Measurements from ENCODE around the gene SKIC8.

SKIC8 gene

GRCh38 chr15:78290222-78290621 is 9.2 kb downstream of the SKIC8 start:
- no peak for TF ChIP-seq CTCF (IDR thresholded peaks at IDR 0.05; ENCODE audit: low read depth, low read length)

GRCh38 chr15:78284758-78285157 is 14.7 kb downstream of the SKIC8 start:
- TF ChIP-seq CTCF (IDR thresholded peaks at IDR 0.05; ENCODE audit: low read depth, low read length), result peak; percentile 3; the same call in 1 of the 2 replicates
- DNase-seq (ENCODE audit: extremely low read depth, low read depth), result no peak

More at GRCh38 chr15:78290222-78290621, 9.2 kb downstream of the SKIC8 start:
- no peak for DNase-seq (ENCODE audit: extremely low read depth, low read depth)

- no peak for TF ChIP-seq CTCF (IDR thresholded peaks at IDR 0.05; ENCODE audit: low read depth, low read length)
- DNase-seq (ENCODE audit: extremely low read depth, low read depth), result no peak
These were observed 17.1 kb downstream of the SKIC8 start for GRCh38 chr15:78282324-78282723.

DNA sequence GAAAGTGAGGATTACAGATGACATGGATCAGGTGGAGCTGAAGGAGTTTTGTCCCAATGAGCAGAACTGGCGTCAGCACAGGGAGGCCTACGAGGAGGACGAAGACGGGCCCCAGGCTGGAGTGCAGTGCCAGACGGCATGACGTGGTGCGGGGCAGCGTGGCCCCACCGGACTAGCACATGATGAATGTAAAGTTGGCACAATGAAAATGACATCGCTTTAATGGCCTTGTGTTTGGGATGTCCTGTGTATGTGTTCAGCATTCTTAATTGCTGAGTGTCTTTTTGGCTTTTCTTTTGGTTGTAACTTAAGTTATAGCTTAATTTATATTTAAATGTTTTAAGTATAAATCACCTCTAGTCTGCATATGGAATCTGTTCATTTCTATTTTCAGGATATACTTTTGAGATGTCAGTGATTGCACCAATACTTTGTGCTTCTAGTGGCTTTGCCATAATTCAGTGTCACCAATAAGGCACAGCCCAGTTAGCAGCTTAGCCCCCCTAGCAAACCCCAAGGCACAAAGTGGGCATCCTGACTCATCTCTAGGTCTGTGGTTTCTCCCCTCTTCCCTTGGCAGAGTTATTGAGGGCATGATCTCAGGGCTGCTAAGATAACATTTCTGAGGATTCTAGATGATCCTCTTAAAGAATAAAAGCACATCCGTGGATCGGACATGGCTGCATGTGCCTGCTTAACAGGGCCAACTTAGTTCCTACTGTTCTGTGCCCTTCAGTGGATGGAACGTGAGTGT is 18.9 kb downstream of the SKIC8 start:
- TF ChIP-seq CTCF (IDR thresholded peaks at IDR 0.05; ENCODE audit: low read depth, low read length), result no peak
- DNase-seq (ENCODE audit: extremely low read depth, low read depth), result no peak

DNA sequence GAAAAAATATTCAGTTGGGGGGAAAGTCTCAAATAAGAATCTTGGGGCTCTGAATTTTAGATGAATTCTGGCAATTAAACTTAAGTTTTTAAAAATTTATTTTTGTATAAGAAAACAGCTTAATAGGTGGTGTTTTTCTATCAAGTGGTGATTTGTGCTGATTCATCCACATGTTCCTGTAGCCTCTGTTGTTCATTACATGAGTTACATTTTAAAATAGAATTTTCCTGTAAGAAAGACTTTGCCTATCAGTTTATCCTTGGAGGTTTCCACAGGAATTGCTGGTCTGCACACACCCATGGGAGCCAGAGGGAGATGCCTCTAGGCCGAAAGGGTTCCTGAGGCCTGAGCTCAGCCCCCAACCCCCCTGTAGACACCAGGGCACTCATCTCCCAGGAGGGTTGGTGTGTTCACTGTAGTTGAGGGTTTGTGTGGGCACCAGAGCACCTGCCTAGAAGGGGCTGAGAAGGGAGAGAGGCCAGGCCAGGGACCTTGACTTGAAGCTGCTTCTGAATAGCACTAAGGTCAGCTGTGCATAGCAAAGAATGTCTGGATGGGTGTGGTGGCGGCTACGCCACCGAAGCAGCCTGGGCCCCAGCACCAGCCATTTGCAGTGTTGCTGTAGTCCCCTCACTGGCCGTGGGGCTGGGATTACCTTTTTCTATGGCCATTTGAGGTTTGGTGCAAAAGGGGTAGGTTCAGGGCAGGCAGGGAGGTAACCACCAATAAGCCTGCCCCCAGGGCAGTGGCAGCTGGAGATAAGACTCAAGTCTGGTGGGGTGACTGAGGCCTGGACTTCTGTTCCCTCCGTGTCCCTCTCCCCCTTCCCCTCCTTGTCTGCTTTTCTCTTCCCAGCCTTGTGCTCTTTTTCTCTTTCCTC is 23.1 kb downstream of the SKIC8 start:
- DNase-seq (ENCODE audit: extremely low read depth, low read depth), result no peak
- TF ChIP-seq CTCF (IDR thresholded peaks at IDR 0.05; ENCODE audit: low read depth, low read length), result no peak

DNA sequence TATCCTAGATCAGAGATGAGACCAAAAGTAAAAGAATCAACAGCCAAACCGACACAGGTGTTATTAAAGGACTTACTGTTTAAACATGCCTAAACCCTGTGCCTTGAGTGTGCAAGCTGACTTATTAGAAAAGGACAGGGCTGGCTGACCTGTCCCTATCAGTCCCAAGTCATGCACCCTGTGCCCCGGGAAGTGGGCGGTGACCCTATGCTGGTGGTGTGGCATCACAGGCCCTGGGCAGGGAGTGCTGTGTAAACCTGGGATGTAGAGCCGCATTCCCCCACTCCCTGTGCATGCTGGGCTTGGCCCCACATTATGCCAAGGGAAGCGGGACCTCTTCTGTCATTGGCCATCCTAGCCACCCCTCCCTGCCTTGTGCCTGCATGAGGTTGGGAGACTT is 24.4 kb downstream of the SKIC8 start:
- TF ChIP-seq CTCF (IDR thresholded peaks at IDR 0.05; ENCODE audit: low read depth, low read length), result no peak
- no peak for DNase-seq (ENCODE audit: extremely low read depth, low read depth)

- no peak for TF ChIP-seq CTCF (IDR thresholded peaks at IDR 0.05; ENCODE audit: low read depth, low read length)
- DNase-seq (ENCODE audit: extremely low read depth, low read depth), result no peak
These were observed 26.6 kb downstream of the SKIC8 start for GRCh38 chr15:78272776-78273175.

All from AG09319 (cell line).